Colonic mucosa (tissue), 4 donors: ENCODE measurements around the gene MTX1. TPM values are rescaled to one million over a fixed set of nuclear protein-coding genes. Genes with fewer than 3 reads are reported as not detected.
"Not testable (repeated sequence)": the region's sequence is repeated elsewhere in the genome, so short reads cannot be mapped to it uniquely, and the experiment has no call there.

Experiments
- DNase-seq: peaks from one replicate; pipeline ENCODE4 v3.0.0-alpha.2; 2020
- H3K27ac ChIP-seq: fragments of 200-600 bp; one replicate; pipeline ENCODE4 v1.8.0; 2021
- H3K27me3 ChIP-seq: fragments of 200-600 bp; one replicate; pipeline ENCODE4 v1.8.0; 2021
- H3K36me3 ChIP-seq: fragments of 200-600 bp; one replicate; pipeline ENCODE4 v1.8.0; 2021
- H3K4me1 ChIP-seq: fragments of 200-600 bp; one replicate; pipeline ENCODE4 v1.8.0; 2021; ENCODE audit warnings: mild to moderate bottlenecking
- H3K4me3 ChIP-seq: fragments of 200-600 bp; one replicate; pipeline ENCODE4 v1.8.0; 2021
- H3K9ac ChIP-seq, 2 donors: one replicate each; pipeline ENCODE4 v1.7.0; 2013; ENCODE audit warnings: control low read depth in 2 of 2, low read depth in 2 of 2, low read length in 2 of 2
- H3K9me3 ChIP-seq: fragments of 200-600 bp; one replicate; pipeline ENCODE4 v1.8.0; 2021
- CTCF ChIP-seq: fragments of 200-600 bp; IDR thresholded peaks from one replicate; pipeline ENCODE4 v1.8.0; 2022; ENCODE audit warnings: antibody characterized with exemption, mild to moderate bottlenecking
- intact Hi-C: fragments of 100-400 bp; cut with DNase I; formaldehyde crosslinking; loops from one replicate; pipeline ENCODE4 v1.14.1; 2022
- total RNA-seq, 2 donors: library from RNA; stranded (reverse); fragmentation: NEBNext Ultra II Directional in 1 of 2; extraction: Animal tissue kit (Norgen Biotek cat#: 25700) in 1 of 2; gene quantifications; one replicate each; pipeline ENCODE4 v1.2.1, GENCODE V29; 2021
- donor health status: healthy.
- donor health status: DM: no; HTN: no; CAD: no.
- donor health status: DM: no; HTN: no; CAD: no.

Gene MTX1
- total RNA-seq, 2 donors from 2014 or later = 37.5 to 55.8 TPM

- peaks cover 16% of the 10 kb centered on the region for H3K4me1 ChIP-seq
- H3K27ac ChIP-seq = peak overlapping the region; percentile 93
- TF ChIP-seq CTCF = no peak
- intact Hi-C loops = no loop called here
- H3K27me3 ChIP-seq = no peaks in the 10 kb centered on the region
- H3K9me3 ChIP-seq = no peaks in the 10 kb centered on the region
- peak overlapping the region; percentile 42 for H3K4me3 ChIP-seq
- DNase-seq = no peak
- no peaks in the 10 kb centered on the region for H3K36me3 ChIP-seq
- H3K9ac ChIP-seq = peak overlapping the region; percentile 80 to 94
Observed at GRCh38 chr1:155191904-155192303, 16.6 kb upstream of the MTX1 start.

- Histone ChIP-seq H3K27me3 (no peaks in the 10 kb centered on the region), H3K27ac (peak overlapping the region; percentile 93), H3K36me3 (no peaks in the 10 kb centered on the region), H3K4me1 (peaks cover 15% of the 10 kb centered on the region), H3K9me3 (no peaks in the 10 kb centered on the region), H3K4me3 (peak overlapping the region; percentile 47), H3K9ac (peak overlapping the region; percentile 88 to 94)
- intact Hi-C loops = no loop called here
- TF ChIP-seq CTCF = no peak
- peak; percentile 88 for DNase-seq
Observed at GRCh38 chr1:155192346-155193274, 15.9 kb upstream of the MTX1 start.

- H3K27ac ChIP-seq = peak overlapping the region; percentile 93
- H3K4me3 ChIP-seq = peak overlapping the region; percentile 47
- peak overlapping the region; percentile 88 for H3K9ac ChIP-seq
- H3K4me1 ChIP-seq = peaks cover 15% of the 10 kb centered on the region
- no peaks in the 10 kb centered on the region for H3K9me3 ChIP-seq
- no peaks in the 10 kb centered on the region for H3K27me3 ChIP-seq
- H3K36me3 ChIP-seq = no peaks in the 10 kb centered on the region
- intact Hi-C loops = no loop called here
- peak; percentile 95 for DNase-seq
- TF ChIP-seq CTCF = peak; percentile 98
Observed at GRCh38 chr1:155193275-155193990, 15.1 kb upstream of the MTX1 start.

- peak overlapping the region; percentile 88 for H3K9ac ChIP-seq
- H3K36me3 ChIP-seq, DNase-seq, H3K9me3 ChIP-seq, intact Hi-C loops, H3K27me3 ChIP-seq: not testable (repeated sequence)
- H3K27ac ChIP-seq = peak overlapping the region; percentile 93
- peak overlapping the region; percentile 47 for H3K4me3 ChIP-seq
- peaks cover 15% of the 10 kb centered on the region for H3K4me1 ChIP-seq
Observed at GRCh38 chr1:155193991-155194240, 14.6 kb upstream of the MTX1 start.

- Histone ChIP-seq H3K4me1 (peaks cover 15% of the 10 kb centered on the region), H3K36me3 (no peaks in the 10 kb centered on the region), H3K9me3 (no peaks in the 10 kb centered on the region), H3K27ac (peak overlapping the region; percentile 93), H3K9ac (peak overlapping the region in 1 of 2 donors; percentile 66), H3K4me3 (peak overlapping the region; percentile 47), H3K27me3 (no peaks in the 10 kb centered on the region)
- intact Hi-C loops = no loop called here
- no peak for DNase-seq
- no peak for TF ChIP-seq CTCF
Observed at GRCh38 chr1:155195201-155196102, 13.0 kb upstream of the MTX1 start.
